ENCODE results near the gene SLC38A11.

SLC38A11 gene

GRCh38 chr2:164969909-164970690 lies 14.8 kb upstream of the SLC38A11 start:
- Histone ChIP-seq H3K4me2 (ENCODE audit: low read depth, low read length, poor library complexity, severe bottlenecking) (no peak overlapping the region), H3K9me3 (ENCODE audit: insufficient read depth, low read depth, low read length) (no peaks in the 10 kb centered on the region), H3F3A (ENCODE audit: low read depth) (no peaks in the 10 kb centered on the region), H3K9me2 (replicated peaks; ENCODE audit: low read depth, low read length) (no peaks in the 10 kb centered on the region), H3K36me3 (ENCODE audit: insufficient read depth, low read length) (no peaks in the 10 kb centered on the region), H3K9ac (ENCODE audit: low read depth, low read length, poor library complexity, severe bottlenecking) (no peak overlapping the region), H3K27me3 (ENCODE audit: insufficient read depth, low read length, poor library complexity, severe bottlenecking) (no peaks in the 10 kb centered on the region), H2AFZ (ENCODE audit: low read length) (no peak overlapping the region), H4K20me1 (ENCODE audit: insufficient read depth, low read length, poor library complexity, severe bottlenecking) (no peaks in the 10 kb centered on the region), H3K79me2 (ENCODE audit: insufficient read depth, low read length) (no peaks in the 10 kb centered on the region), H3K4me3 (ENCODE audit: low read length, poor library complexity, severe bottlenecking) (no peak overlapping the region), H3K4me1 (ENCODE audit: insufficient read depth, low read length, poor library complexity, severe bottlenecking) (peaks cover 14% of the 10 kb centered on the region)
- TF ChIP-seq EZH2phosphoT487 (IDR thresholded peaks at IDR 0.05; ENCODE audit: borderline replicate concordance), result no peak
- no peak for TF ChIP-seq CTCF (conservative IDR thresholded peaks at IDR 0.05; ENCODE audit: low read length)

GRCh38 chr2:164967781-164968228 lies 12.5 kb upstream of the SLC38A11 start:
- Histone ChIP-seq H3K9me2 (replicated peaks; ENCODE audit: low read depth, low read length) (no peaks in the 10 kb centered on the region), H3K9ac (ENCODE audit: low read depth, low read length, poor library complexity, severe bottlenecking) (no peak overlapping the region), H3F3A (ENCODE audit: low read depth) (no peaks in the 10 kb centered on the region), H3K4me3 (ENCODE audit: low read length, poor library complexity, severe bottlenecking) (no peak overlapping the region), H3K27me3 (ENCODE audit: insufficient read depth, low read length, poor library complexity, severe bottlenecking) (no peaks in the 10 kb centered on the region), H2AFZ (ENCODE audit: low read length) (no peak overlapping the region), H3K4me1 (ENCODE audit: insufficient read depth, low read length, poor library complexity, severe bottlenecking) (peaks cover 18% of the 10 kb centered on the region), H3K4me2 (ENCODE audit: low read depth, low read length, poor library complexity, severe bottlenecking) (no peak overlapping the region), H3K9me3 (ENCODE audit: insufficient read depth, low read depth, low read length) (no peaks in the 10 kb centered on the region), H4K20me1 (ENCODE audit: insufficient read depth, low read length, poor library complexity, severe bottlenecking) (no peaks in the 10 kb centered on the region), H3K79me2 (ENCODE audit: insufficient read depth, low read length) (no peaks in the 10 kb centered on the region), H3K36me3 (ENCODE audit: insufficient read depth, low read length) (no peaks in the 10 kb centered on the region)
- TF ChIP-seq CTCF (conservative IDR thresholded peaks at IDR 0.05; ENCODE audit: low read length) (no peak), EZH2phosphoT487 (IDR thresholded peaks at IDR 0.05; ENCODE audit: borderline replicate concordance) (no peak)

- no peaks in the 10 kb centered on the region for H4K20me1 ChIP-seq (ENCODE audit: insufficient read depth, low read length, poor library complexity, severe bottlenecking)
- H3K4me1 ChIP-seq (ENCODE audit: insufficient read depth, low read length, poor library complexity, severe bottlenecking), result peaks cover 18% of the 10 kb centered on the region
- H3K79me2 ChIP-seq (ENCODE audit: insufficient read depth, low read length), result no peaks in the 10 kb centered on the region
- H2AFZ ChIP-seq (ENCODE audit: low read length), result no peak overlapping the region
- no peaks in the 10 kb centered on the region for H3K27me3 ChIP-seq (ENCODE audit: insufficient read depth, low read length, poor library complexity, severe bottlenecking)
- no peak overlapping the region for H3K4me2 ChIP-seq (ENCODE audit: low read depth, low read length, poor library complexity, severe bottlenecking)
- H3F3A ChIP-seq (ENCODE audit: low read depth), result no peaks in the 10 kb centered on the region
- H3K36me3 ChIP-seq (ENCODE audit: insufficient read depth, low read length), result no peaks in the 10 kb centered on the region
- H3K9ac ChIP-seq (ENCODE audit: low read depth, low read length, poor library complexity, severe bottlenecking), result no peak overlapping the region
- H3K9me3 ChIP-seq (ENCODE audit: insufficient read depth, low read depth, low read length), result no peaks in the 10 kb centered on the region
- no peaks in the 10 kb centered on the region for H3K9me2 ChIP-seq (replicated peaks; ENCODE audit: low read depth, low read length)
- TF ChIP-seq CTCF (conservative IDR thresholded peaks at IDR 0.05; ENCODE audit: low read length) (no peak), EZH2phosphoT487 (IDR thresholded peaks at IDR 0.05; ENCODE audit: borderline replicate concordance) (no peak)
- no peak overlapping the region for H3K4me3 ChIP-seq (ENCODE audit: low read length, poor library complexity, severe bottlenecking)
Measured at GRCh38 chr2:164967361-164967760, 12.0 kb upstream of the SLC38A11 start.

Data from Loucy (cell line).